ENCODE measurements around the gene CKM.

DNA sequence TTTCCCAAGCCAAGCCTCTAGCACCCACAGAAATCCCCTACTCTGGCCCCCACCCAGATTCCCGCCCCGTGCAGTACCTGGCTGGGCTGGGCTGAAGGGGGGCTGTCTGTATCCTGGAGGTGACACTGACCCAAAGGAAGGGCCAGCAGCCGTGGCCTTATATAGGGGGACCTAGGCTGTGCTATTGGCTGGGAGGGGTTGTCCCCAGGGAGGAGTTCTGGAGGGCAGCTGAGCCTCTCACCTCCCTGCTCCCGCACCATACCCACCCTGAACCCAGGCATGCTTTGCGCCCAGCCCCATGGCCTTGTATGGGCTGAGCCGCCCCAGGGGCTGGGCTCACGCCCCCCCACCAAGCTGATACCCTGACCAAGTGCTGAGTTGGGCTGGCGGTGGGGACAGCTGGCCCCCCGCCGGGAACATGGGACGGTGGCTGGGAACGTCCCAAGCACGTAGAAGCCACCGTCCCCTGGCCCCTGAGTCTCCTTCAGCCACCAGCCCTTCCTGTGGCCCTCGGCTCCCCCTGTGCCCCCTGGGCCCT lies at the start of gene CKM:
- TF ChIP-seq, protein P1, sequence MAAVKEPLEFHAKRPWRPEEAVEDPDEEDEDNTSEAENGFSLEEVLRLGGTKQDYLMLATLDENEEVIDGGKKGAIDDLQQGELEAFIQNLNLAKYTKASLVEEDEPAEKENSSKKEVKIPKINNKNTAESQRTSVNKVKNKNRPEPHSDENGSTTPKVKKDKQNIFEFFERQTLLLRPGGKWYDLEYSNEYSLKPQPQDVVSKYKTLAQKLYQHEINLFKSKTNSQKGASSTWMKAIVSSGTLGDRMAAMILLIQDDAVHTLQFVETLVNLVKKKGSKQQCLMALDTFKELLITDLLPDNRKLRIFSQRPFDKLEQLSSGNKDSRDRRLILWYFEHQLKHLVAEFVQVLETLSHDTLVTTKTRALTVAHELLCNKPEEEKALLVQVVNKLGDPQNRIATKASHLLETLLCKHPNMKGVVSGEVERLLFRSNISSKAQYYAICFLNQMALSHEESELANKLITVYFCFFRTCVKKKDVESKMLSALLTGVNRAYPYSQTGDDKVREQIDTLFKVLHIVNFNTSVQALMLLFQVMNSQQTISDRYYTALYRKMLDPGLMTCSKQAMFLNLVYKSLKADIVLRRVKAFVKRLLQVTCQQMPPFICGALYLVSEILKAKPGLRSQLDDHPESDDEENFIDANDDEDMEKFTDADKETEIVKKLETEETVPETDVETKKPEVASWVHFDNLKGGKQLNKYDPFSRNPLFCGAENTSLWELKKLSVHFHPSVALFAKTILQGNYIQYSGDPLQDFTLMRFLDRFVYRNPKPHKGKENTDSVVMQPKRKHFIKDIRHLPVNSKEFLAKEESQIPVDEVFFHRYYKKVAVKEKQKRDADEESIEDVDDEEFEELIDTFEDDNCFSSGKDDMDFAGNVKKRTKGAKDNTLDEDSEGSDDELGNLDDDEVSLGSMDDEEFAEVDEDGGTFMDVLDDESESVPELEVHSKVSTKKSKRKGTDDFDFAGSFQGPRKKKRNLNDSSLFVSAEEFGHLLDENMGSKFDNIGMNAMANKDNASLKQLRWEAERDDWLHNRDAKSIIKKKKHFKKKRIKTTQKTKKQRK (IDR thresholded peaks at IDR 0.05; ENCODE audit: low read depth, low read length) = no peak
- TF ChIP-seq EP300 (IDR thresholded peaks at IDR 0.05; ENCODE audit: borderline replicate concordance in 1 of 2, control insufficient read depth in 1 of 2, low read depth in 2 of 2, low read length in 2 of 2) = no peak
- no peak for TF ChIP-seq JUND (IDR thresholded peaks at IDR 0.05; ENCODE audit: low read depth, low read length)
- TF ChIP-seq, protein P2, sequence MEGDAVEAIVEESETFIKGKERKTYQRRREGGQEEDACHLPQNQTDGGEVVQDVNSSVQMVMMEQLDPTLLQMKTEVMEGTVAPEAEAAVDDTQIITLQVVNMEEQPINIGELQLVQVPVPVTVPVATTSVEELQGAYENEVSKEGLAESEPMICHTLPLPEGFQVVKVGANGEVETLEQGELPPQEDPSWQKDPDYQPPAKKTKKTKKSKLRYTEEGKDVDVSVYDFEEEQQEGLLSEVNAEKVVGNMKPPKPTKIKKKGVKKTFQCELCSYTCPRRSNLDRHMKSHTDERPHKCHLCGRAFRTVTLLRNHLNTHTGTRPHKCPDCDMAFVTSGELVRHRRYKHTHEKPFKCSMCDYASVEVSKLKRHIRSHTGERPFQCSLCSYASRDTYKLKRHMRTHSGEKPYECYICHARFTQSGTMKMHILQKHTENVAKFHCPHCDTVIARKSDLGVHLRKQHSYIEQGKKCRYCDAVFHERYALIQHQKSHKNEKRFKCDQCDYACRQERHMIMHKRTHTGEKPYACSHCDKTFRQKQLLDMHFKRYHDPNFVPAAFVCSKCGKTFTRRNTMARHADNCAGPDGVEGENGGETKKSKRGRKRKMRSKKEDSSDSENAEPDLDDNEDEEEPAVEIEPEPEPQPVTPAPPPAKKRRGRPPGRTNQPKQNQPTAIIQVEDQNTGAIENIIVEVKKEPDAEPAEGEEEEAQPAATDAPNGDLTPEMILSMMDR (IDR thresholded peaks at IDR 0.05 in 2 of 3, conservative IDR thresholded peaks at IDR 0.05 in 1 of 3; ENCODE audit: control insufficient read depth in 2 of 3, extremely low read depth in 1 of 3, insufficient read depth in 1 of 3, low read depth in 3 of 3, low read length in 3 of 3) = no peak
- no peak for TF ChIP-seq FOXM1 (IDR thresholded peaks at IDR 0.05; ENCODE audit: low read depth, low read length)
